NCI-H187 treated with DMSO at 0.1 percent for 48 hours (cell line): ENCODE results near the gene ACSS1.

Experiments
- DNase-seq: peaks from one replicate; lab custom pipeline; 2025; lab: John Stamatoyannopoulos, UW

The ACSS1 gene

GRCh38 chr20:24992487-24993205, 65.3 kb downstream of the ACSS1 start, which contains the start of gene APMAP:
Gene APMAP, minus strand, starts transcription at chr20:24992751. Its CDS starts 63 bp downstream, at chr20:24992688.
- no peak for DNase-seq

- no peak for DNase-seq
Observed at GRCh38 chr20:24991897-24992486, 65.9 kb downstream of the ACSS1 start.

- DNase-seq, result no peak
Observed at GRCh38 chr20:24990810-24991252, 67.1 kb downstream of the ACSS1 start.

GRCh38 chr20:24989162-24989561, 68.8 kb downstream of the ACSS1 start:
- no peak for DNase-seq

- no peak for DNase-seq
Observed at GRCh38 chr20:24987873-24988835, 69.8 kb downstream of the ACSS1 start.

- DNase-seq, result no peak
Observed at GRCh38 chr20:24987244-24987643, 70.7 kb downstream of the ACSS1 start.

- DNase-seq, result peak; percentile 29
Observed at GRCh38 chr20:24986436-24987015, 71.4 kb downstream of the ACSS1 start.

- DNase-seq, result no peak
Observed at GRCh38 chr20:24985802-24986201, 72.1 kb downstream of the ACSS1 start.

GRCh38 chr20:24984961-24985640, 72.8 kb downstream of the ACSS1 start:
- no peak for DNase-seq

GRCh38 chr20:24983896-24984295, 74.0 kb downstream of the ACSS1 start:
- DNase-seq, result no peak

- DNase-seq, result no peak
Observed at GRCh38 chr20:24981790-24982189, 76.1 kb downstream of the ACSS1 start.

GRCh38 chr20:24981282-24981681, 76.7 kb downstream of the ACSS1 start:
- no peak for DNase-seq

- no peak for DNase-seq
Observed at GRCh38 chr20:24980291-24981053, 77.5 kb downstream of the ACSS1 start.

- no peak for DNase-seq
Observed at GRCh38 chr20:24979036-24979960, 78.6 kb downstream of the ACSS1 start.

- no peak for DNase-seq
Observed at GRCh38 chr20:24978513-24978912, 79.4 kb downstream of the ACSS1 start.

- DNase-seq, result no peak
Observed at GRCh38 chr20:24977797-24978196, 80.1 kb downstream of the ACSS1 start.

GRCh38 chr20:24977336-24977735, 80.6 kb downstream of the ACSS1 start:
- DNase-seq, result no peak

GRCh38 chr20:24972341-24972740, 85.6 kb downstream of the ACSS1 start:
- no peak for DNase-seq

- no peak for DNase-seq
Observed at GRCh38 chr20:24971376-24972101, 86.4 kb downstream of the ACSS1 start.
